ENCODE data around the gene SECISBP2. TPM values are rescaled to one million over a fixed set of nuclear protein-coding genes. Genes with fewer than 3 reads are reported as not detected.

Gene SECISBP2
- polyA plus RNA-seq, 2 of the 4 experiments (the other 2 are of a cell fraction): 16.3 to 43.4 TPM

GRCh38 chr9:89388868-89389177 lies 70.5 kb downstream of the SECISBP2 start (continued):
- TF ChIP-seq, protein P1, sequence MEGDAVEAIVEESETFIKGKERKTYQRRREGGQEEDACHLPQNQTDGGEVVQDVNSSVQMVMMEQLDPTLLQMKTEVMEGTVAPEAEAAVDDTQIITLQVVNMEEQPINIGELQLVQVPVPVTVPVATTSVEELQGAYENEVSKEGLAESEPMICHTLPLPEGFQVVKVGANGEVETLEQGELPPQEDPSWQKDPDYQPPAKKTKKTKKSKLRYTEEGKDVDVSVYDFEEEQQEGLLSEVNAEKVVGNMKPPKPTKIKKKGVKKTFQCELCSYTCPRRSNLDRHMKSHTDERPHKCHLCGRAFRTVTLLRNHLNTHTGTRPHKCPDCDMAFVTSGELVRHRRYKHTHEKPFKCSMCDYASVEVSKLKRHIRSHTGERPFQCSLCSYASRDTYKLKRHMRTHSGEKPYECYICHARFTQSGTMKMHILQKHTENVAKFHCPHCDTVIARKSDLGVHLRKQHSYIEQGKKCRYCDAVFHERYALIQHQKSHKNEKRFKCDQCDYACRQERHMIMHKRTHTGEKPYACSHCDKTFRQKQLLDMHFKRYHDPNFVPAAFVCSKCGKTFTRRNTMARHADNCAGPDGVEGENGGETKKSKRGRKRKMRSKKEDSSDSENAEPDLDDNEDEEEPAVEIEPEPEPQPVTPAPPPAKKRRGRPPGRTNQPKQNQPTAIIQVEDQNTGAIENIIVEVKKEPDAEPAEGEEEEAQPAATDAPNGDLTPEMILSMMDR (IDR thresholded peaks at IDR 0.05): no peak
- TF ChIP-seq PBX3 (IDR thresholded peaks at IDR 0.05) (no peak), KDM1A (IDR thresholded peaks at IDR 0.05; ENCODE audit: low read depth) (no peak)

DNA sequence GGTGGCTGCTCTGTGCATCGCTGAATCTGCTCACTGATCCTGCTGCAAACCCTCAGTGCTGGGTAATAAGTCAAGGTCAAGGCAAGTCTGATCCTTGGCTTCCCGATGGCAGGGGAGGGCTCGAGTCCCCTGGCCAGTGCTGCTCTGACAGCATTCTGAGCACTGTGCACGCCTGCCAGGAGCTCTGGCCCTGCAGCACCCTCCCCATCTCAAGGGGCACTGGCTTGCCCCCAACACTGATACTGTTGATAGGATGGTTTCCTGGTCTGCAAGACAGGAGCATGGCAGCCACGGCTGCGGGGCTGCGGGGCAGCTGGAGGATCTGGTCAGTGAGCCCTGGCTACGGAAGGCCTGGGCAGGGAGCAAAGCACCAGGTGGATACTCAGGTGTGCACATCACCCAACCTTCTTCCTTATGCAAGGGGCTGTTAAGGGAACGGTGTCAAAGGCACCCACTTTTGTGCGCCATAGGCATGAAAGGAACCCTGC lies 71.8 kb downstream of the SECISBP2 start:
- ChIA-PET CTCF (no interaction called here), POLR2A (no interaction called here)
- H3K4me1 ChIP-seq: peaks cover 6% of the 10 kb centered on the region; the same call in 1 of the 3 replicates
- TF ChIP-seq FOSL2 (IDR thresholded peaks at IDR 0.05): no peak
- TF ChIP-seq FOSL2 (CRISPR knock-in tag; IDR thresholded peaks at IDR 0.05): no peak
- TF ChIP-seq KDM5A (IDR thresholded peaks at IDR 0.05): no peak
- TF ChIP-seq ZFP36 (IDR thresholded peaks at IDR 0.05; ENCODE audit: borderline replicate concordance, partially characterized antibody): no peak
- no peak for TF ChIP-seq HOXB13 (CRISPR knock-in tag; IDR thresholded peaks at IDR 0.05; ENCODE audit: low read depth)
- TF ChIP-seq MAFK (IDR thresholded peaks at IDR 0.05; ENCODE audit: partially characterized antibody): no peak
- no peak for TF ChIP-seq HDAC2 (IDR thresholded peaks at IDR 0.05)
- no peak for TF ChIP-seq HES2 (IDR thresholded peaks at IDR 0.05)
- no peaks in the 10 kb centered on the region for H3K9me3 ChIP-seq
- H3K27ac ChIP-seq: no peak overlapping the region
- DNase-seq (ENCODE audit: low read depth in 1 of 2, low spot score in 1 of 2): no peak
- no peak overlapping the region for H3K4me3 ChIP-seq
- H3K4me2 ChIP-seq: no peak overlapping the region
- 96% methylated on average over 8 of the region's 10 CpGs for WGBS (ENCODE audit: missing lambda C conversion rate)
- FAIRE-seq: no peak
- no peak for ATAC-seq

GRCh38 chr9:89390578-89391116 lies 72.3 kb downstream of the SECISBP2 start:
- 92% methylated on average over 5 of the region's 5 CpGs for WGBS (ENCODE audit: missing lambda C conversion rate)
- Histone ChIP-seq H3K4me1 (peaks cover 6% of the 10 kb centered on the region; the same call in 1 of the 3 replicates), H3K4me2 (no peak overlapping the region), H3K27ac (no peak overlapping the region), H3K9me3 (no peaks in the 10 kb centered on the region), H3K4me3 (no peak overlapping the region)
- ATAC-seq (no peak), DNase-seq (ENCODE audit: low read depth in 1 of 2, low spot score in 1 of 2) (no peak), FAIRE-seq (no peak)
- POLR2A ChIA-PET: no interaction called here
- CTCF ChIA-PET: no interaction called here
- no peak for TF ChIP-seq RNF2 (IDR thresholded peaks at IDR 0.05; ENCODE audit: borderline replicate concordance, low read depth)

DNA sequence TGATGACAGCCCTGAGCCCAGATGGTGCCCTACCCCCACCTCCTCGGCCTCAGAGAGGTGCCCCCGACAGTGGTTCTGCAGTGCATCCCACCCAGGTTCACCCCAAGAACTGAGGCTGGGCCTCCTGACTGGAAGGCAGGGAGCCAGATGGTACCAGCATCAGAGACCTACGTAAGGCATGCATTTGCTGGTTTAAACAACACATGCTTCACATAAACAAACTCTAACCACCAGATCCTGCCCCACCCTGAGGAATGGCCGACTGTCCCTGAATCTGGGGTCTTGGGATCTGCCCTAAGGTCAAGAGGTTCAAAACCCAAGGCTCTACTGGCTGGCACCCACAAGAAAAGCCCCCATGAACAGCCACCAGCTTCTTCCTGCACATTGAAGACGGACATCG lies 73.3 kb downstream of the SECISBP2 start:
- Histone ChIP-seq H3K4me3 (no peak overlapping the region), H3K4me1 (peaks cover 6% of the 10 kb centered on the region; the same call in 1 of the 3 replicates), H3K27ac (no peak overlapping the region), H3K4me2 (no peak overlapping the region), H3K9me3 (no peaks in the 10 kb centered on the region)
- CTCF ChIA-PET: no interaction called here
- FAIRE-seq (no peak), ATAC-seq (no peak), DNase-seq (ENCODE audit: low read depth in 1 of 2, low spot score in 1 of 2) (no peak)
- POLR2A ChIA-PET: no interaction called here
- 92% methylated on average over 6 of the region's 6 CpGs for WGBS (ENCODE audit: missing lambda C conversion rate)
- no peak for TF ChIP-seq REST (IDR thresholded peaks at IDR 0.05)
- TF ChIP-seq PHF8 (IDR thresholded peaks at IDR 0.05; ENCODE audit: borderline replicate concordance, low read depth): no peak
- TF ChIP-seq PBX3 (IDR thresholded peaks at IDR 0.05): no peak
- no peak for TF ChIP-seq ZSCAN20 (CRISPR knock-in tag; IDR thresholded peaks at IDR 0.05)
- TF ChIP-seq RAD21 (conservative IDR thresholded peaks at IDR 0.05 in 1 of 2, IDR thresholded peaks at IDR 0.05 in 1 of 2): no peak
- TF ChIP-seq FOXS1 (CRISPR knock-in tag; IDR thresholded peaks at IDR 0.05): no peak
- TF ChIP-seq JUNB (IDR thresholded peaks at IDR 0.05): no peak
- TF ChIP-seq BHLHE40 (IDR thresholded peaks at IDR 0.05; ENCODE audit: low read depth, low read length): no peak
- no peak for TF ChIP-seq HES2 (IDR thresholded peaks at IDR 0.05)
- no peak for TF ChIP-seq ATOH8 (CRISPR knock-in tag; IDR thresholded peaks at IDR 0.05; ENCODE audit: low read depth)
- no peak for TF ChIP-seq RCOR1 (IDR thresholded peaks at IDR 0.05; ENCODE audit: low read depth, low read length)
- no peak for TF ChIP-seq FOSB (CRISPR knock-in tag; IDR thresholded peaks at IDR 0.05)
- no peak for TF ChIP-seq EP300 (IDR thresholded peaks at IDR 0.05)
